Esophagus muscularis mucosa (tissue), 4 donors: Measurements from ENCODE around the gene MRPL19. TPM values are rescaled to one million over a fixed set of nuclear protein-coding genes. Genes with fewer than 3 reads are reported as not detected.

ENCODE experiments used
- DNase-seq: peaks from one replicate; pipeline ENCODE4 v3.0.0-alpha.2; 2017; ENCODE audit errors: extremely low spot score
- H3K27ac ChIP-seq, 4 donors: fragments of 200-600 bp; sonication (generic); replicated peaks in 1 of 4; 1 replicate in 3 of 4; 2 replicates in 1 of 4; pipeline ENCODE4 v1.5.1; 2016 to 2019; ENCODE audit warnings: mild to moderate bottlenecking in 1 of 4
- H3K27me3 ChIP-seq, 4 donors: fragments of 200-600 bp; sonication (generic); one replicate each; pipeline versions ENCODE4 v1.5.1 to v1.6.0; 2016 to 2019
- H3K36me3 ChIP-seq, 4 donors: fragments of 200-600 bp; sonication (generic); one replicate each; pipeline ENCODE4 v1.5.1; 2016 to 2019
- H3K4me1 ChIP-seq, 4 donors: fragments of 200-600 bp; sonication (generic); one replicate each; pipeline ENCODE4 v1.5.1; 2016 to 2019
- H3K4me3 ChIP-seq, 4 donors: fragments of 200-600 bp; sonication (generic); 1 replicate in 2 of 4; 2 replicates in 2 of 4; pipeline ENCODE4 v1.5.1; 2016 to 2019; ENCODE audit warnings: mild to moderate bottlenecking in 4 of 4, moderate library complexity in 1 of 4
- H3K9me3 ChIP-seq, 4 donors: fragments of 200-600 bp; sonication (generic); 1 replicate in 3 of 4; 2 replicates in 1 of 4; pipeline ENCODE4 v1.5.1; 2016 to 2019
- EP300 ChIP-seq: sonication (generic); formaldehyde crosslinking; IDR thresholded peaks from one replicate; pipeline ENCODE4 v1.6.1; 2017; ENCODE audit warnings: antibody characterized with exemption
- POLR2A ChIP-seq: fragments of 450-650 bp; IDR thresholded peaks from one replicate; pipeline ENCODE4 v1.6.1; 2017; ENCODE audit warnings: antibody characterized with exemption, moderate library complexity, mild to moderate bottlenecking, low read depth
- POLR2AphosphoS5 ChIP-seq, 2 donors: sonication (generic); formaldehyde crosslinking; IDR thresholded peaks; one replicate each; pipeline ENCODE4 v1.6.1; 2017; ENCODE audit warnings: antibody characterized with exemption in 2 of 2
- WGBS: methylation state at CpG from one replicate; pipeline ENCODE4 v1.1.5; 2018; 5-methylcytosine and 5-hydroxymethylcytosine counted together
- intact Hi-C: fragments of 100-400 bp; cut with DNase I; formaldehyde crosslinking; loops from one replicate; pipeline ENCODE4 v1.15.1; 2023
- total RNA-seq, 4 donors: library from RNA; depleted of rRNA; stranded (reverse); fragments of >200 nt; gene quantifications; one replicate each; pipeline versions ENCODE4 v1.1.0 to v1.2.1, GENCODE V29; 2016
- TF ChIP-seq, protein P1 (sequence below), 3 experiments: fragments of 200-600 bp in 2 of 3; fragments of 450-650 bp in 1 of 3; sonication (generic) in 2 of 3; IDR thresholded peaks; one replicate each; pipeline ENCODE4 v1.5.1; 2017 to 2019; ENCODE audit warnings: antibody characterized with exemption in 3 of 3, mild to moderate bottlenecking in 2 of 3, moderate library complexity in 1 of 3

The MRPL19 gene
- total RNA-seq, 4 donors from 2014 or later: 24.5 to 40.5 (median 31.4) TPM

DNA sequence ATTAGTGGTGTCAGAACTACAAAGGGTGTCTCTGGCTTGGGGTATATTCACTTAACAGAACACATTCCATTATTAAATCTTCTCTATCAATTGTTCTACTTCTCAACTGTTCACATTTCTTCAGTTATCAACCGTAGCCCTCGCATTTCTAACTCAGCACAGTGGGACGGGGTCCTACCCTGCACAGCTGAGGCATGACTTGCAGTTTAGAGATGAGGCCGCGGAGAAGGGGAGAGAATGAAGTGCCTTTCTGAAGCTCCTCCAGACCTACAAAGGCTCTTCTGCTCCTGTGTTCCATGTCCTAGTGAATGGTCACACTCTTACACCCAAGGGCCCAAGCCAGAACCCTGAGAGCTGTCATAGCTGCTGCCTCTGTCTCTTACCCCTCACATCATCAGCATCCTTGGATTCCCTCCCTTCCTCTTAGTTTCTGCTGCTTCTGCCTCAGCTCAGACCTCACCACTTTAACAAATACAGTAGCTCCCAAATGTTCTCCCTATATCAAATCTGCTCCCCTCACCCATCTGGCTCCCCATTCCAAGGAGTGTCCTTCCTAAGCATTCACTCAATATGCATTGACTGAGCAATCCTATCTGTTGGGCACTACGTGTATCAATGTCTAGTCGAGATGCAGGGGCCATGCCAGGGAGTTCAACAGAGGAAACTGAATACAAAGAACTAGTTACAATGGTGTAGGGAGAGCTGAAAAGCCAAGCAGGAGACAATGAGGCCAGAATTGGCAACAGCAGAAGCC lies 34.3 kb upstream of the MRPL19 start:
- H3K4me3 ChIP-seq: no peak overlapping the region
- peak; percentile 90 for DNase-seq
- TF ChIP-seq, protein P1, sequence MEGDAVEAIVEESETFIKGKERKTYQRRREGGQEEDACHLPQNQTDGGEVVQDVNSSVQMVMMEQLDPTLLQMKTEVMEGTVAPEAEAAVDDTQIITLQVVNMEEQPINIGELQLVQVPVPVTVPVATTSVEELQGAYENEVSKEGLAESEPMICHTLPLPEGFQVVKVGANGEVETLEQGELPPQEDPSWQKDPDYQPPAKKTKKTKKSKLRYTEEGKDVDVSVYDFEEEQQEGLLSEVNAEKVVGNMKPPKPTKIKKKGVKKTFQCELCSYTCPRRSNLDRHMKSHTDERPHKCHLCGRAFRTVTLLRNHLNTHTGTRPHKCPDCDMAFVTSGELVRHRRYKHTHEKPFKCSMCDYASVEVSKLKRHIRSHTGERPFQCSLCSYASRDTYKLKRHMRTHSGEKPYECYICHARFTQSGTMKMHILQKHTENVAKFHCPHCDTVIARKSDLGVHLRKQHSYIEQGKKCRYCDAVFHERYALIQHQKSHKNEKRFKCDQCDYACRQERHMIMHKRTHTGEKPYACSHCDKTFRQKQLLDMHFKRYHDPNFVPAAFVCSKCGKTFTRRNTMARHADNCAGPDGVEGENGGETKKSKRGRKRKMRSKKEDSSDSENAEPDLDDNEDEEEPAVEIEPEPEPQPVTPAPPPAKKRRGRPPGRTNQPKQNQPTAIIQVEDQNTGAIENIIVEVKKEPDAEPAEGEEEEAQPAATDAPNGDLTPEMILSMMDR (IDR thresholded peaks at IDR 0.05): no peak
- TF ChIP-seq EP300 (no peak), POLR2AphosphoS5 (IDR thresholded peaks at IDR 0.05) (no peak), POLR2A (no peak)
- H3K27me3 ChIP-seq: peaks cover 0 to 50% (median 7%) of the 10 kb centered on the region in 4 donors
- H3K27ac ChIP-seq: no peak overlapping the region
- 83% methylated on average over 7 of the region's 7 CpGs for WGBS
- no peaks in the 10 kb centered on the region for H3K36me3 ChIP-seq
- H3K9me3 ChIP-seq: peaks cover 0 to 6% (median 0%) of the 10 kb centered on the region in 4 donors
- intact Hi-C loops: no loop called here
- H3K4me1 ChIP-seq: peaks cover 0 to 6% (median 4%) of the 10 kb centered on the region in 4 donors

DNA sequence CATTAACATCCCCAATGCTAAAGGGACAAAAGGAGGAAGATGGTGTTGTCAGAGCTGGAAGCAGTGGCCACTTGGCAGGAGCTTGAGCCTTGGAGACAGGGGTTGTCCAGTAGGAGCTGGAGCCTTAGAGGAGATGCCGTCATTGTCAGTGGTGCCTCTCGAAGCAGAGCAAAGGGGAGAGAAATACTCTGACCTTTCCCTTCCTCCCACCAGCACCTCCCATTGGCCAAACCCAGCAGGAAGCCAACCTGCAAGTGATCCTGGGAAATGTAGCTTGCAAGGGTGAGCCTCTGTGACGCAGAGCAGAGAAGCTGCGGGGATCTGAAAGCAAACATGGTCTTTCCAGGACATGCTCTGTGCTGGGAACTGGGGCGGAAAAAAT lies 33.7 kb upstream of the MRPL19 start:
- DNase-seq: peak; percentile 60
- Histone ChIP-seq H3K4me3 (no peak overlapping the region), H3K4me1 (peaks cover 0 to 6% (median 4%) of the 10 kb centered on the region in 4 donors), H3K27ac (no peak overlapping the region), H3K27me3 (peaks cover 0 to 45% (median 6%) of the 10 kb centered on the region in 4 donors), H3K9me3 (peaks cover 0 to 6% (median 0%) of the 10 kb centered on the region in 4 donors), H3K36me3 (no peaks in the 10 kb centered on the region)
- intact Hi-C loops: no loop called here
- TF ChIP-seq EP300: no peak
- TF ChIP-seq, protein P1 (IDR thresholded peaks at IDR 0.05): no peak
- 65% methylated on average over 5 of the region's 5 CpGs for WGBS

DNA sequence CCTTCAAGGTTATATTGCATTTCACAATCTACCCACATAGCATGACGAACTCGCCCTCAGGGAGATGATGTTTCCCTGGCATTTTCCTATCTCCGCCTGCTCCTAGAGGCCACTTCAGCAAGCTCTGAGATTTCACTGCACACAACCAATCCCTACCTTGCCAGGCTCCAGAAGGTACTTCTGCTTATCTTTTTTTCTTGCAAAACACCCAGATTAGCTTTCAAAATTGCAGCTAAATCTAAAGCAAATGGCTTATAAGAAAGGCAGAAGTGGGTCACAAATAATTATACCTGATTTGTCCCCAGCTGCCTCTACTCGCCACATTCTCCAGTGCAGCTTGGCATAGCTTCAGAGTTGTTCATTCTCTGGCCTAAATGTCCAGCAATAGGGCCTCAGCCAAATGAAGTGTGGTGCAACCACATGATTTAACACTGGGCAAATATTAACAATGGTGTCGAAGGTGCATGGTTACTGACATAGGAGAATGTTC lies 32.4 kb upstream of the MRPL19 start:
- 79% methylated on average over 5 of the region's 5 CpGs for WGBS
- peaks cover 0 to under 1% (median 0%) of the 10 kb centered on the region in 4 donors for H3K4me1 ChIP-seq
- no peak overlapping the region for H3K27ac ChIP-seq
- no peaks in the 10 kb centered on the region for H3K36me3 ChIP-seq
- H3K4me3 ChIP-seq: no peak overlapping the region
- TF ChIP-seq POLR2A (no peak), POLR2AphosphoS5 (IDR thresholded peaks at IDR 0.05) (no peak), EP300 (no peak)
- TF ChIP-seq, protein P1 (IDR thresholded peaks at IDR 0.05): no peak
- intact Hi-C loops: no loop called here
- peaks cover 0 to 31% (median 0%) of the 10 kb centered on the region in 4 donors for H3K27me3 ChIP-seq
- peak; percentile 78 for DNase-seq
- H3K9me3 ChIP-seq: peaks cover 0 to 6% (median 0%) of the 10 kb centered on the region in 4 donors

DNA sequence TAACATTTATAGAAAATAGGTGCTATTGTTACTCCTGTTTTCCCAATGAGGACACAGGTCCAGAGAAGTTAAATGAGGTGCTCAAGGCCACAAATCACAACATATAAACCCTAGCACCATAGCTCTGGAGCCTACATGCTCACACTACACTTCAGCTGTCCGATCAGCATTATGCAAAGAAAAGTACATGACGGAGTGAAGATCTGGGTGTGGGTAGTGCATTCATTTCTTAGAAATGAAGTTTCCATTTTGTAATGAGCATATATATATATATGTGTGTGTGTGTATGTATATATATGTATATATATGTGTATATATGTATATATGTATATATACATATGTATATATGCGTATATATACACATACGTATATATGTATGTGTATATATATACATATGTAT lies 30.2 kb upstream of the MRPL19 start:
- DNase-seq: peak; percentile 14
- Histone ChIP-seq H3K4me1 (no peaks in the 10 kb centered on the region), H3K27ac (no peak overlapping the region), H3K9me3 (peaks cover 0 to 6% (median 0%) of the 10 kb centered on the region in 4 donors), H3K4me3 (no peak overlapping the region), H3K36me3 (no peaks in the 10 kb centered on the region), H3K27me3 (peaks cover 0 to 11% (median 0%) of the 10 kb centered on the region in 4 donors)
- WGBS: 93% methylated on average over 4 of the region's 4 CpGs
- intact Hi-C loops: no loop called here
- TF ChIP-seq, protein P1 (IDR thresholded peaks at IDR 0.05): no peak
- TF ChIP-seq POLR2A (no peak), EP300 (no peak), POLR2AphosphoS5 (IDR thresholded peaks at IDR 0.05) (no peak)
